WTC11 (cell line): Measurements from ENCODE around the gene GPBP1L1. TPM values are rescaled to one million over a fixed set of nuclear protein-coding genes. Genes with fewer than 3 reads are reported as not detected.

ENCODE experiments used
- ATAC-seq: fragments of 200-7000 bp; cut with Tn5 transposase; 2 replicates; pipeline ENCODE4 v1.10.0; 2021; ENCODE audit warnings: mild to moderate bottlenecking, moderate library complexity
- CTCF ChIA-PET: fragments of 300-600 bp; sonication (Branson Sonifier 250); formaldehyde crosslinking; loops from one replicate; lab custom pipeline; 2021; ENCODE audit warnings: antibody characterized with exemption; lab: Charles Lee
- POLR2A ChIA-PET: fragments of 350-600 bp; sonication (Branson Sonifier 250); formaldehyde crosslinking; loops from one replicate; lab custom pipeline; 2021; ENCODE audit warnings: antibody characterized with exemption; lab: Charles Lee
- DNase-seq: peaks from one replicate; pipeline ENCODE4 v3.0.0; 2021; ENCODE audit warnings: low spot score
- H3K27ac Mint-ChIP-seq: 2 replicates; pipeline ENCODE4 v1.8.0; 2021; ENCODE audit warnings: mixed read lengths
- H3K27me3 Mint-ChIP-seq: 2 replicates; pipeline ENCODE4 v1.8.0; 2021; ENCODE audit warnings: low read depth, mild to moderate bottlenecking, moderate library complexity, mixed read lengths
- H3K36me3 Mint-ChIP-seq: 2 replicates; pipeline ENCODE4 v1.8.0; 2021; ENCODE audit warnings: mixed read lengths
- H3K4me1 Mint-ChIP-seq: 2 replicates; pipeline ENCODE4 v1.8.0; 2022; ENCODE audit warnings: mixed read lengths
- H3K4me3 Mint-ChIP-seq: 2 replicates; pipeline ENCODE4 v1.8.0; 2021; ENCODE audit warnings: mild to moderate bottlenecking, moderate library complexity, mixed read lengths
- H3K9me3 Mint-ChIP-seq: 2 replicates; pipeline ENCODE4 v1.8.0; 2021; ENCODE audit warnings: mixed read lengths
- ARID4B ChIP-seq: sonication (generic); formaldehyde crosslinking; IDR thresholded peaks from 2 replicates; pipeline ENCODE4 v1.8.0; 2023; ENCODE audit warnings: missing genetic modification reagents, mild to moderate bottlenecking, borderline replicate concordance
- CBFB ChIP-seq: sonication (generic); formaldehyde crosslinking; IDR thresholded peaks from 2 replicates; pipeline ENCODE4 v1.8.1; 2022; ENCODE audit warnings: mild to moderate bottlenecking, low read depth, missing genetic modification reagents
- CREB1 ChIP-seq: sonication (generic); formaldehyde crosslinking; IDR thresholded peaks from 2 replicates; pipeline ENCODE4 v1.8.0; 2023; ENCODE audit warnings: mild to moderate bottlenecking, missing genetic modification reagents
- CREM ChIP-seq: sonication (generic); formaldehyde crosslinking; IDR thresholded peaks from 2 replicates; pipeline ENCODE4 v1.8.1; 2022; ENCODE audit warnings: mild to moderate bottlenecking, missing genetic modification reagents, moderate library complexity
- CTCF ChIP-seq: fragments of 200-600 bp; IDR thresholded peaks from 2 replicates; pipeline ENCODE4 v1.8.0; 2022; ENCODE audit warnings: antibody characterized with exemption
- FOXJ3 ChIP-seq: sonication (generic); formaldehyde crosslinking; IDR thresholded peaks from 2 replicates; pipeline ENCODE4 v1.9.0; 2021; ENCODE audit warnings: missing genetic modification reagents, mild to moderate bottlenecking, borderline replicate concordance
- GABPB1 ChIP-seq: sonication (generic); formaldehyde crosslinking; IDR thresholded peaks from 2 replicates; pipeline ENCODE4 v1.8.1; 2023; ENCODE audit warnings: mild to moderate bottlenecking, missing genetic modification reagents
- HMGA2 ChIP-seq: fragments of 250-450 bp; sonication (Bioruptor Pico); IDR thresholded peaks from 2 replicates; pipeline ENCODE4 v1.4.0; 2021; ENCODE audit warnings: mild to moderate bottlenecking, moderate library complexity
- JAZF1 ChIP-seq: fragments of 250-450 bp; sonication (Bioruptor Pico); IDR thresholded peaks from 2 replicates; pipeline ENCODE4 v1.9.0; 2021; ENCODE audit warnings: moderate library complexity, mild to moderate bottlenecking, inconsistent platforms
- MYBL2 ChIP-seq: sonication (generic); formaldehyde crosslinking; IDR thresholded peaks from 2 replicates; pipeline ENCODE4 v1.8.1; 2023; ENCODE audit warnings: mild to moderate bottlenecking, moderate library complexity, missing genetic modification reagents
- NFATC4 ChIP-seq: fragments of 250-450 bp; sonication (Bioruptor Pico); IDR thresholded peaks from 2 replicates; pipeline ENCODE4 v1.9.0; 2021; ENCODE audit warnings: mild to moderate bottlenecking
- SP1 ChIP-seq: sonication (generic); formaldehyde crosslinking; conservative IDR thresholded peaks from 2 replicates; pipeline ENCODE4 v1.8.1; 2022; ENCODE audit warnings: missing genetic modification reagents
- TEAD1 ChIP-seq: sonication (generic); formaldehyde crosslinking; IDR thresholded peaks from 2 replicates; pipeline ENCODE4 v1.8.0; 2022; ENCODE audit warnings: mild to moderate bottlenecking, missing genetic modification reagents
- ZMAT4 ChIP-seq: fragments of 250-450 bp; sonication (Bioruptor Pico); IDR thresholded peaks from 2 replicates; pipeline ENCODE4 v1.9.0; 2021; ENCODE audit warnings: mild to moderate bottlenecking
- ZNF138 ChIP-seq: sonication (generic); formaldehyde crosslinking; conservative IDR thresholded peaks from 2 replicates; pipeline ENCODE4 v1.8.1; 2022; ENCODE audit warnings: mild to moderate bottlenecking, moderate library complexity, missing genetic modification reagents
- total RNA-seq: library from RNA; stranded (reverse); gene quantifications from 3 replicates; pipeline ENCODE4 v1.2.3, GENCODE V29; 2021
- TF ChIP-seq, protein P1 (sequence below): sonication (generic); formaldehyde crosslinking; conservative IDR thresholded peaks from 2 replicates; pipeline ENCODE4 v1.8.1; 2023; ENCODE audit warnings: mild to moderate bottlenecking, low read depth, missing genetic modification reagents, moderate library complexity
- TF ChIP-seq, protein P2 (sequence below): sonication (generic); formaldehyde crosslinking; IDR thresholded peaks from 2 replicates; pipeline ENCODE4 v1.8.1; 2023; ENCODE audit warnings: mild to moderate bottlenecking, moderate library complexity, missing genetic modification reagents

GPBP1L1 gene
- total RNA-seq, 1 experiment from 2014 or later = 126 TPM

DNA sequence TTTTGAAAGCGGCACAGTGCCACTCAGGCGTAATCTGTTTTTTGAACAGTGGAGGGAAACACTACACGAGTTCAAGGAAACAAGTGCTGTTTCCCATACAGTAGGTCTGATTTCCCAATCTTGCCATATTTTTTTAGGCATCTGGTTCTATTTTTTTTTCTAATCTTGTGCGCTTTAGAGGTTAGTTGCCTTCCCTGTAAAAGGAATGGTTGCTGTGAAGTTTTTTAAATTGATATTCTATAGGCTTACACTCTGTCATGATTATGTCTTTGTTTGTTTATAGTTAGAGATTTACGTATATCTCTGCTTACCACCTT, 101.3 kb downstream of the GPBP1L1 start:
- CTCF ChIA-PET = interaction anchor here (1.0 kb wide), 1 partner anchor 34 kb away, joined by 4 read pairs; the partner anchor contains the start of gene AKR1A1
- peak overlapping the region; percentile 95 for H3K4me3 Mint-ChIP-seq
- peaks cover 31% of the 10 kb centered on the region for H3K36me3 Mint-ChIP-seq
- H3K9me3 Mint-ChIP-seq = no peaks in the 10 kb centered on the region
- no peak for ATAC-seq
- peak overlapping the region; percentile 98 for H3K27ac Mint-ChIP-seq
- peaks cover 2% of the 10 kb centered on the region; the same call in 1 of the 2 replicates for H3K27me3 Mint-ChIP-seq
- POLR2A ChIA-PET = interaction anchor here (0.6 to 1.2 kb wide), 6 partner anchors 34 to 1686 kb away, joined by 3 to 7 read pairs (median 4); partner anchors contain the start of genes CCDC163, MMACHC and PRDX1
- DNase-seq = no peak
- TF ChIP-seq JAZF1 (CRISPR knock-in tag) (no peak), ZNF138 (CRISPR knock-in tag) (no peak), TEAD1 (CRISPR knock-in tag) (no peak), ARID4B (CRISPR knock-in tag) (no peak), HMGA2 (CRISPR knock-in tag) (no peak), CREM (CRISPR knock-in tag) (no peak), GABPB1 (no peak), CTCF (no peak), CBFB (CRISPR knock-in tag) (no peak)
- TF ChIP-seq, protein P1, sequence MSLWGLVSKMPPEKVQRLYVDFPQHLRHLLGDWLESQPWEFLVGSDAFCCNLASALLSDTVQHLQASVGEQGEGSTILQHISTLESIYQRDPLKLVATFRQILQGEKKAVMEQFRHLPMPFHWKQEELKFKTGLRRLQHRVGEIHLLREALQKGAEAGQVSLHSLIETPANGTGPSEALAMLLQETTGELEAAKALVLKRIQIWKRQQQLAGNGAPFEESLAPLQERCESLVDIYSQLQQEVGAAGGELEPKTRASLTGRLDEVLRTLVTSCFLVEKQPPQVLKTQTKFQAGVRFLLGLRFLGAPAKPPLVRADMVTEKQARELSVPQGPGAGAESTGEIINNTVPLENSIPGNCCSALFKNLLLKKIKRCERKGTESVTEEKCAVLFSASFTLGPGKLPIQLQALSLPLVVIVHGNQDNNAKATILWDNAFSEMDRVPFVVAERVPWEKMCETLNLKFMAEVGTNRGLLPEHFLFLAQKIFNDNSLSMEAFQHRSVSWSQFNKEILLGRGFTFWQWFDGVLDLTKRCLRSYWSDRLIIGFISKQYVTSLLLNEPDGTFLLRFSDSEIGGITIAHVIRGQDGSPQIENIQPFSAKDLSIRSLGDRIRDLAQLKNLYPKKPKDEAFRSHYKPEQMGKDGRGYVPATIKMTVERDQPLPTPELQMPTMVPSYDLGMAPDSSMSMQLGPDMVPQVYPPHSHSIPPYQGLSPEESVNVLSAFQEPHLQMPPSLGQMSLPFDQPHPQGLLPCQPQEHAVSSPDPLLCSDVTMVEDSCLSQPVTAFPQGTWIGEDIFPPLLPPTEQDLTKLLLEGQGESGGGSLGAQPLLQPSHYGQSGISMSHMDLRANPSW = no peak
- peaks cover 30% of the 10 kb centered on the region for H3K4me1 Mint-ChIP-seq

GRCh38 chr1:45584351-45585109, 101.8 kb downstream of the GPBP1L1 start:
- peaks cover 31% of the 10 kb centered on the region for H3K36me3 Mint-ChIP-seq
- peak; percentile 94 for DNase-seq
- peak overlapping the region; percentile 95 for H3K4me3 Mint-ChIP-seq
- peaks cover 30% of the 10 kb centered on the region for H3K4me1 Mint-ChIP-seq
- CTCF ChIA-PET = interaction anchor here (0.6 to 1.0 kb wide), 2 partner anchors 17 to 33 kb away, joined by 4 to 6 read pairs; partner anchors contain the start of gene AKR1A1
- peak; percentile 35 for ATAC-seq
- H3K27me3 Mint-ChIP-seq = peaks cover 2% of the 10 kb centered on the region; the same call in 1 of the 2 replicates
- POLR2A ChIA-PET = interaction anchor here (0.6 to 2.4 kb wide), 10 partner anchors 33 to 1686 kb away, joined by 3 to 10 read pairs (median 4); partner anchors contain the start of genes CCDC163, GPBP1L1, MMACHC and PRDX1
- peak overlapping the region; percentile 99 for H3K27ac Mint-ChIP-seq
- H3K9me3 Mint-ChIP-seq = no peaks in the 10 kb centered on the region
- no peak for TF ChIP-seq FOXJ3 (CRISPR knock-in tag)
- TF ChIP-seq SP1 (CRISPR knock-in tag) = peak; percentile 60
- 0 out of 2 replicates have a peak, but pooled peaks have one; percentile 12 for TF ChIP-seq TEAD1 (CRISPR knock-in tag)
- 0 out of 2 replicates have a peak, but pooled peaks have one; percentile 52 for TF ChIP-seq ZMAT4 (CRISPR knock-in tag)
- no peak for TF ChIP-seq CTCF
- TF ChIP-seq NFATC4 = peak; percentile 65
- TF ChIP-seq, protein P2, sequence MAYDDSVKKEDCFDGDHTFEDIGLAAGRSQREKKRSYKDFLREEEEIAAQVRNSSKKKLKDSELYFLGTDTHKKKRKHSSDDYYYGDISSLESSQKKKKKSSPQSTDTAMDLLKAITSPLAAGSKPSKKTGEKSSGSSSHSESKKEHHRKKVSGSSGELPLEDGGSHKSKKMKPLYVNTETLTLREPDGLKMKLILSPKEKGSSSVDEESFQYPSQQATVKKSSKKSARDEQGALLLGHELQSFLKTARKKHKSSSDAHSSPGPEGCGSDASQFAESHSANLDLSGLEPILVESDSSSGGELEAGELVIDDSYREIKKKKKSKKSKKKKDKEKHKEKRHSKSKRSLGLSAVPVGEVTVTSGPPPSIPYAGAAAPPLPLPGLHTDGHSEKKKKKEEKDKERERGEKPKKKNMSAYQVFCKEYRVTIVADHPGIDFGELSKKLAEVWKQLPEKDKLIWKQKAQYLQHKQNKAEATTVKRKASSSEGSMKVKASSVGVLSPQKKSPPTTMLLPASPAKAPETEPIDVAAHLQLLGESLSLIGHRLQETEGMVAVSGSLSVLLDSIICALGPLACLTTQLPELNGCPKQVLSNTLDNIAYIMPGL (CRISPR knock-in tag) = peak; percentile 84; the same call in 1 of the 2 replicates
- TF ChIP-seq MYBL2 (CRISPR knock-in tag) = peak; percentile 61; the same call in 1 of the 2 replicates
- TF ChIP-seq CREB1 = 0 out of 2 replicates have a peak, but pooled peaks have one; percentile 47
